Choroid plexus epithelial cell (primary cell): Measurements from ENCODE around the gene AVEN.
A peak's percentile ranks its signal among the peaks of the same experiment; 100 is the strongest.

Experiments
- DNase-seq: peaks from one replicate; pipeline ENCODE4 v3.0.0-alpha.2; 2010; ENCODE audit warnings: low read depth
- H3K4me3 ChIP-seq: 2 replicates; pipeline ENCODE4 v1.5.1; 2011; ENCODE audit warnings: low read depth, mild to moderate bottlenecking, control low read depth, low read length, moderate library complexity
- TF ChIP-seq, protein P1 (sequence below): conservative IDR thresholded peaks from 2 replicates; pipeline ENCODE4 v1.5.1; 2011; ENCODE audit warnings: low read depth, mild to moderate bottlenecking, control low read depth, inconsistent platforms, low read length, moderate library complexity

Gene AVEN

DNA sequence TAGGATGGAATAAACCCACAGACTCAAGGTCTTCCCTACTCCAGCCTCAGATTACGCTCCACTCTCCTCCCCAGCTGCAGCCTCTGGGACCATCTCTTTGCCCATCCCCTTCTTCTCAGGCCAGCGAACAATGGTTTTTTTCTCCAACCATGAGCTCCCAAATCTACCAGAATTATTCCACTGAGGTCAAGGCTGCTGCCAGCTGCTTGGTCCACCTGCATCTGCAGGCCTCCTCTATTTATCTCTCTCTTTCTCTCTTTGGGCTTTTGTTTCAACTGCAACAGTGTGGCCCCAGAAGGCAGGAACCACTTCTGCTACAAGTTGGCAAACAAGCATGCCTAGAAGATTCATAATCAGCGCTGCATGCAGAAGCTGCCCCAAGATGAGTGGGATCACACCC is 51.6 kb downstream of the AVEN start:
- DNase-seq = no peak
- TF ChIP-seq, protein P1, sequence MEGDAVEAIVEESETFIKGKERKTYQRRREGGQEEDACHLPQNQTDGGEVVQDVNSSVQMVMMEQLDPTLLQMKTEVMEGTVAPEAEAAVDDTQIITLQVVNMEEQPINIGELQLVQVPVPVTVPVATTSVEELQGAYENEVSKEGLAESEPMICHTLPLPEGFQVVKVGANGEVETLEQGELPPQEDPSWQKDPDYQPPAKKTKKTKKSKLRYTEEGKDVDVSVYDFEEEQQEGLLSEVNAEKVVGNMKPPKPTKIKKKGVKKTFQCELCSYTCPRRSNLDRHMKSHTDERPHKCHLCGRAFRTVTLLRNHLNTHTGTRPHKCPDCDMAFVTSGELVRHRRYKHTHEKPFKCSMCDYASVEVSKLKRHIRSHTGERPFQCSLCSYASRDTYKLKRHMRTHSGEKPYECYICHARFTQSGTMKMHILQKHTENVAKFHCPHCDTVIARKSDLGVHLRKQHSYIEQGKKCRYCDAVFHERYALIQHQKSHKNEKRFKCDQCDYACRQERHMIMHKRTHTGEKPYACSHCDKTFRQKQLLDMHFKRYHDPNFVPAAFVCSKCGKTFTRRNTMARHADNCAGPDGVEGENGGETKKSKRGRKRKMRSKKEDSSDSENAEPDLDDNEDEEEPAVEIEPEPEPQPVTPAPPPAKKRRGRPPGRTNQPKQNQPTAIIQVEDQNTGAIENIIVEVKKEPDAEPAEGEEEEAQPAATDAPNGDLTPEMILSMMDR = no peak

DNA sequence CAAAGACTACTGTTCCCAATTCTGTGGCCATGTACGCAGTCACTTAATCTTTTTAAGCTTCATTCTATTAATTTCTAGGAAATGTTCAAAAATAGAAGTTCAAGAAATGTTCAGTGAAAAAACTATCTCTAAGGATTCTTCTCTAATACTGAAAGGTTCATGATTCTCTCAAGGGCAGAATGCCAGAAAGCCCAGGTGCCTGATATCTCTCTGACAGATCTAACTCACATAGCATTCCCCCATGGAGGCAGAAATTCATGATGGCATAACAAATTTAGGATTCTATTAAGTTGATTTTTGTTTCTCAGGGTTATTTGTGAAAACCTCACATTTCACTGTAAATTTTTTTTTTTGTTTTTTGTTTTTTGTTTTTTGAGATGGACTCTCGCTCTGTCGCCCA is 53.3 kb downstream of the AVEN start:
- TF ChIP-seq, protein P1 = no peak
- peak; percentile 62 for DNase-seq
- no peak overlapping the region for H3K4me3 ChIP-seq

More for the DNA sequence above, 51.6 kb downstream of the AVEN start:
- no peak overlapping the region for H3K4me3 ChIP-seq

DNA sequence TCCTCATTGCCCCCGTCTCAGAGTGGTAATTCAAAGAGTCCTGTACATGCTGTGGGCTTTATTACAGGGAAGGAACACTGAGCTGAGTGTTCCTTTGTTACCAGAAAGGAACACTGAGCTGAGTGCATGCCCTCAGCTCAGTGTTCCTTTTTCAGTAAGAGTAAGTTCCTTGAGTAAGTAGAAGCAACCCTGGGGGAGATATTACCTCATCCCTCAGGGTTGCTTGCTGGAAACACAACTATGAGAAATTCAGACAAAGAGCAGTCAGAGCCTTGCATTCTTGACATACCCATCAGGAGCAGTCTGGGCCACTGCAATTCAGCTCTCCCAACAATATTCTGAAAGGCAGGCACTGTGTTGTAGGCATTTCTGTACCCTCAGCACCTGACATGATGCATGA is 53.7 kb downstream of the AVEN start:
- no peak overlapping the region for H3K4me3 ChIP-seq
- peak; percentile 97 for DNase-seq
- TF ChIP-seq, protein P1 = no peak

DNA sequence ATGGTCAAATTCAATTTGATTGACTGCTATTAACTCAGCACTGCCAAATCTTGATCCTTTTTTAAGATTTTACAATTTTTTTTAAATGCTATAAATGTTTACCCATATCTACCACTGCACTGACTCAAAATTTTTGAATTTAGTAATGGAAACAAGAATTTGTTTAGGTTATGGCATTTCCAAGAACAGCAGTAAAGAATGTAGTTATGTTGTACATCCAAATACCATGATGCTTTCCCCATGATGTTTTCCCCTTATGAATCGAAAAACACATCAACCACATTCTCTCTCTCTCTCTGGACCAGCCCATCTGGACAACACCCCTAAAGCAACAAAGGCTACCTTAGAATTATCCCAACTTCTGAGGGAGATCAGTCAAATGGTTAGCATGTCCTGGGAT is 56.5 kb downstream of the AVEN start:
- H3K4me3 ChIP-seq = no peak overlapping the region
- no peak for DNase-seq
- TF ChIP-seq, protein P1 = no peak

DNA sequence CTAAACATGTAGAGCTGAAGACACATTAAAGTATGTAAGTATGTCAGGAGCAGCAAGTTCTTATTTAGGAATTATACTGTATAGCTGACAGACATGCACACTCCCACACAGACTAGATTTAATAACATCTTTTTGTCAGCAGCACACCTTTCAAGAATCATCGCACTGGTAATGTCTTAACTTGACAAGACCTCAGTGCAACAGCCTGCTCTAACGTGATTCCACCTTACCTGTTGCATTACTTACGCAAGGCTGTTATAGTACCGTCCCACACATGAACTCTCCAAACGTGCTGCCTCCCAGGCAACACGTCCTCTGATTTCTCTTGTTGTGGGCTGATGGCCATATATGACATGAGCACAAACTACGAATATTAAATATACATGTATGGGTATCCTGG is 58.8 kb downstream of the AVEN start:
- H3K4me3 ChIP-seq = no peak overlapping the region
- TF ChIP-seq, protein P1 = no peak
- DNase-seq = no peak

DNA sequence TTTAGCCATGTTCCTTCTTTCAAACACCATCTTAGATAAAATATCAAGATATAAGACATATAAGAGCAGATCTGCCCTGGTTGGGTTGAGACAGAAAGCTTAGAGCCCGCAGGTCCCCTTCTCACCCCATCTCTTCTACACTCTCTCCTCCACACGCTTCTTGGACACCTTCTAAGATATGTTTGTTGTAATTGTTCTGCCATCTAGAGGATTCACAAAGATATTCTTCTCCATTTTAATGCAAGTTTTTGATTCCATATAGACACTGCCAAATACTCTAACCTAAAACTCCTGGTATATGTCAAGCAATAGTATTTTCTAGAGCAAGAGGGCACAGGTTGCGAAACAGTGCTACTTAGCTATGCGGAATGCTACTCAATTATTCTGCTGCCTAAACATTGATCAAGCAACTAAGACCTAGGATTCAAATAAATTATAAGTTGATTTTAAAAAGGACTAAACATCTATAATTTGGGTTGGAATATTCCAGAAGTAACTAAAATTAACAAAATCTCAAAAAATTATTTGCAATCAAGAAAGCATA is 63.9 kb downstream of the AVEN start:
- no peak overlapping the region for H3K4me3 ChIP-seq
- TF ChIP-seq, protein P1 = peak; percentile 31
- peak; percentile 47 for DNase-seq

DNA sequence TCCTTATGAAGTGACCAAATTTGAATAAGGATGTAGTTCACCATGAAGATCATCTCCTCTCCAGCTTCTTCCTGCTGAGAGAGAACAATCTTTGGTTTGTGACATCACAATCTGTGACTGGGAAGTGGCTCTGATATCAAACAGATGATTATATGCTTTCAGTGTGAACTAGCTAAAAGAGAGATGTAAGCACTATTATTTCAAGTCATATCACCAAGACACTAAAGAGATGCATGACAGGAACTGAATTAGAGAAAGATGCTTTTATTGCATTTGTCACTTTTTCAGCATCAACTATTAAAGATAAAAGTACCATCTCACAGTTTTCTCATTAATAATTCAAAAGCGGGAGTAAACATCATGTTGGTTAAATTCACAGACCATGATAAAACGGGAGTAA is 67.2 kb downstream of the AVEN start:
- TF ChIP-seq, protein P1 = no peak
- no peak overlapping the region for H3K4me3 ChIP-seq
- no peak for DNase-seq
